Ecto neural progenitor cell (in vitro differentiated cells): Measurements from ENCODE around the gene DEFB118.
"Not testable (repeated sequence)": the region's sequence is repeated elsewhere in the genome, so short reads cannot be mapped to it uniquely, and the experiment has no call there.

Source experiments
- DNase-seq: peaks from one replicate; pipeline ENCODE4 v3.0.0-alpha.2; 2018; ENCODE audit warnings: low spot score

The DEFB118 gene

GRCh38 chr20:31368301-31368700, at the start of gene DEFB118:
TSS of gene DEFB118 (plus strand) at chr20:31368601. CDS start at chr20:31368651, 50 bp downstream.
- no peak for DNase-seq

GRCh38 chr20:31322504-31322903, 45.9 kb upstream of the DEFB118 start:
- no peak for DNase-seq

GRCh38 chr20:31330893-31331292, 37.5 kb upstream of the DEFB118 start:
- no peak for DNase-seq

GRCh38 chr20:31341470-31341869, 26.9 kb upstream of the DEFB118 start:
- DNase-seq: no peak

- DNase-seq: no peak
Observed at GRCh38 chr20:31355981-31356380, 12.4 kb upstream of the DEFB118 start.

GRCh38 chr20:31363295-31363694, 5.1 kb upstream of the DEFB118 start:
- DNase-seq: no peak

- DNase-seq: not testable (repeated sequence)
Observed at GRCh38 chr20:31364272-31364671, 4.1 kb upstream of the DEFB118 start.

- DNase-seq: no peak
Observed at GRCh38 chr20:31374346-31374745, 5.9 kb downstream of the DEFB118 start.

GRCh38 chr20:31390490-31390889, 22.1 kb downstream of the DEFB118 start, which contains the start of gene DEFB119:
TSS of gene DEFB119 (minus strand) at chr20:31390590. CDS start at chr20:31390483, 107 bp downstream.
- no peak for DNase-seq

GRCh38 chr20:31392836-31393235, 24.4 kb downstream of the DEFB118 start:
- DNase-seq: no peak

GRCh38 chr20:31394900-31395299, 26.5 kb downstream of the DEFB118 start:
- DNase-seq: no peak

GRCh38 chr20:31403886-31404285, 35.5 kb downstream of the DEFB118 start:
- no peak for DNase-seq

- DNase-seq: no peak
Observed at GRCh38 chr20:31406115-31406514, 37.7 kb downstream of the DEFB118 start, which contains the start of gene DEFB121. TSS of gene DEFB121 (minus strand) at chr20:31406215. CDS start at chr20:31406152, 63 bp downstream.

- no peak for DNase-seq
Observed at GRCh38 chr20:31410011-31410410, 41.6 kb downstream of the DEFB118 start.

GRCh38 chr20:31414381-31414780, 46.0 kb downstream of the DEFB118 start:
- DNase-seq: no peak

GRCh38 chr20:31415653-31416052, 47.3 kb downstream of the DEFB118 start:
- no peak for DNase-seq

- no peak for DNase-seq
Observed at GRCh38 chr20:31418307-31418706, 49.9 kb downstream of the DEFB118 start.
